NOMO-1 (cell line): ENCODE measurements around the gene PLA2G7.

Experiments
- DNase-seq, 2 experiments: peaks; one replicate each; lab custom pipeline; 2025; ENCODE audit not compliant: unreplicated experiment in 2 of 2; lab: John Stamatoyannopoulos, UW

The PLA2G7 gene

DNA sequence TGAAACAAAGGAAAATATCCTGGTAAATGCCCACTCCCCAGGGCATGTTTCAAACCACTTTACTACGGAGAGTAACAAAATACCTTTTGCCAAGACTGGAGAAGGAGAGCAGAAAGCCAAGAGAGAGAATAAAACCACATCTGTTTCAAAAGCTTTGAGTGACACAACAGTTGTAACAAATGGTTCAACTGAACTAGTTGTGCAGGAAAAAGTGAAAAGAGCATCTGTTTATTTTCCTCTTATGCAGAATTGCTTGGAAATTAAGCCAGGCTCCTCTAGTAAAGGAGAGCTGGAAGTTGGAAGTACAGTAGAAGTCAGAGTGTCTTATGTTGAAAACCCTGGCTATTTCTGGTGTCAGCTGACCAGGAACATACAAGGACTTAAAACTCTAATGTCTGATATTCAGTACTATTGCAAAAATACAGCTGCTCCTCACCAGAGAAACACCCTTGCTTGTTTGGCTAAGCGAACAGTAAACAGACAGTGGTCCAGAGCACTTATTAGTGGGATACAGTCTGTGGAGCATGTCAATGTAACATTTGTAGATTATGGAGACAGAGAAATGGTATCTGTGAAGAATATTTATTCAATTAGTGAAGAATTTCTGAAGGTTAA lies 44.9 kb downstream of the PLA2G7 start:
- DNase-seq, result no peak

DNA sequence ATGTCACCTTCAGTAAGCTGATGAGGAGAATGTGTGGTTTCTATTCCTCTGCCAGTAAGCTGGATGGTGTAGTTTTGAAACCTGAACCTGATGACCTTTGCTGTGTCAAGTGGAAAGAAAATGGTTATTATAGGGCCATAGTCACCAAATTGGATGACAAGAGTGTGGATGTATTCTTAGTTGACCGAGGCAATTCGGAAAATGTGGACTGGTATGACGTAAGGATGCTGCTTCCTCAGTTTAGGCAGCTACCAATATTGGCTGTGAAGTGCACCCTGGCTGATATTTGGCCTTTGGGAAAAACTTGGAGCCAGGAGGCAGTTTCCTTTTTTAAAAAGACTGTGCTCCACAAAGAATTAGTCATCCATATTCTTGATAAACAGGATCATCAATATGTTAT lies 45.5 kb downstream of the PLA2G7 start:
- no peak for DNase-seq

DNA sequence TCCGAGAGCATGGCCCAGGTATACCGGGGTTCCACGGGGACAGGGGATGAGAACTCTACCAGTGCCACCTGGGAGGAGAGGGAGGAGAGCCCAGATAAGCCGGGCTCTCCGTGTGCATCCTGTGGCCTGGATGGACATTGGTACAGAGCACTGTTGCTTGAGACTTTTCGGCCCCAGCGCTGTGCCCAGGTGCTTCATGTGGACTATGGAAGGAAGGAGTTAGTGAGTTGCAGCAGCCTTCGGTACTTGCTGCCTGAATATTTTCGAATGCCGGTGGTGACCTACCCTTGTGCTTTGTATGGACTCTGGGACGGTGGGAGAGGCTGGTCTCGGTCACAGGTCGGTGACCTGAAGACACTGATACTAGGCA lies 46.2 kb downstream of the PLA2G7 start:
- no peak for DNase-seq

DNA sequence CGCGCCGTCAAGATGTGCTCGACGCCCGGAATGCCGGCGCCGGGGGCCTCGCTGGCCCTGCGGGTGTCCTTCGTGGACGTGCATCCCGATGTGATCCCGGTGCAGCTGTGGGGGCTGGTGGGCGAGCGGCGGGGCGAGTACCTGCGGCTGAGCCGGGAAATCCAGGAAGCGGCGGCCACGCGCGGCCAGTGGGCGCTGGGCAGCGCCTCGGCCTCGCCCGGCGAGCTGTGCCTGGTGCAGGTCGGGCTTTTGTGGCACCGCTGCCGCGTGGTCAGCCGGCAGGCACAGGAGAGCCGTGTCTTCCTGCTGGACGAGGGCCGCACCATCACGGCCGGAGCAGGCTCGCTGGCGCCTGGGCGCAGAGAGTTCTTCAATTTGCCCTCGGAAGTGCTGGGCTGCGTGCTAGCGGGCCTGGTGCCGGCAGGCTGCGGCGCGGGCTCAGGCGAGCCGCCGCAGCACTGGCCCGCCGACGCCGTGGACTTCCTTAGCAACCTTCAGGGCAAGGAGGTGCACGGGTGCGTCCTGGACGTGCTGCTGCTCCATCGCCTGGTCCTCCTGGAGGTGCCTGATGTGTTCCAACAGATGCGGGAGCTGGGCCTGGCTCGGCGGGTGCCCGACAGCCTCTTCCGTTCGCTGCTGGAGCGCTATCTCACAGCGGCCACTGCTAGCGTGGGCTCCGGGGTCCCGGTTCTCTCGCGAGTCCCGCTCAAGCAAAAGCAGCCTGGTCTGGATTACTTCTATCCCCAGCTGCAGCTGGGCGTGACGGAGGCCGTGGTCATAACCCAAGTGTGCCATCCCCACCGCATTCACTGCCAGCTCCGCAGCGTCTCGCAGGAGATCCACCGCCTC lies 46.8 kb downstream of the PLA2G7 start:
- no peak for DNase-seq

DNA sequence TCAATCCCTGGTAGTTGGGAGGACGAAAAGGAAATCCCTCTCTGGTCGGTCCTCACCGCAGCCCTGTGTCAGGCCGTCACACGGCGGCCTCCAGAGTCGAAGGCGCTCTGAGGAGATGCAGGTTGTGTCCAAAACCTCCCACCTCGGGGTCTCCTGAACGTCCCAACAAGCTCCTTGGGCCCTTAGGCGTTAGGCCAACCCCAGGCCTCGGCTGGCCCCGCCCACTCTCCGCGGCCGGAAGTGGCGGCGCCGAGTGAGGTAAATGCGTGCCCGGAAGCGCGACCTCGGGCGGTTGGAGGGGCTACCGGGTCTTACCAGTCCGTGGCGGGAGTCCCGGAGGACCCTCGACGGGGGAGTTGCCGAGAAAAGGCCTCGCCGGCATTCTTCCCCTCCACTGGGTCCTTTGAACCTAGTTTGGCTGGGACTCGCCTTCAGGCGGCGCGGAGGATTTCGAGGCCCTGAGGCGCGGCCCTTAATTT lies 47.5 kb downstream of the PLA2G7 start, which contains the start of gene TDRD6:
Gene TDRD6 (plus strand): TSS at position 267 of the 479 bp plus-strand sequence. CDS start 244 bp downstream, outside the sequence.
- no peak for DNase-seq

DNA sequence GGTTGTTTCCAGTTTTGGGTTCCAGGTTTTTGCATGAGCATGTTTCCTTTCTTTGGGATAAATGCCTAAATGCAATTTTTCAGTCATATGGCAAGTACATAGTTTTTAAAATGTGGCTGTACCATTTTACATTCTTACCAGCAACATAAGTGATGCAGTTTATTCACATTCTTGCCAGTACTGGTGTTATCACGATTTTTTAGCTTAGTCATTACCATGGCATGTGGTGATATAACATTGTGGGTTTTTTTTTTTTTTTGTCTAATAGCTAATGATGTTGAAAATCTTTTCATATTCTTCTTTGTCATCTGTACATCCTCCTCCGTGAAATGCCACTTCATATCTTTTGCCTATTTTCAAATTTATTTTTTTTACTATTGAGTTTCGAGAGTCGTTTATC lies 50.4 kb downstream of the PLA2G7 start:
- DNase-seq, result no peak

DNA sequence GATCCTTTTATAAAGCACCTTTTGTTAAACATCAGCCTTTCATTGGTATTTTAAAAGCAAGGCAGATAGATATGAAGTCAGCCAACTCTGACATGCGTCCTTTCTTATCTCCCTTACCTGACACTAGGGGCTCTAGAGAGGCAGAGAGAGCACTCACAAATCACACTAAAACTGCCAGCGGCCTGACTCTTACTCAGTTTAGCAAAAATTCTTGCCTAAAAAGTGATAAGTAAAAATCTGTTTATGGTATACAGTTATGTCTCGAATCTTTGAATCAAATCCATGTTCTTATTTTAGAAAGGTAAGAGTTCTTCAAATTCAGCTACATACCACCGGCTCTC lies 57.9 kb downstream of the PLA2G7 start:
- DNase-seq, result peak; percentile 14 to 45

DNA sequence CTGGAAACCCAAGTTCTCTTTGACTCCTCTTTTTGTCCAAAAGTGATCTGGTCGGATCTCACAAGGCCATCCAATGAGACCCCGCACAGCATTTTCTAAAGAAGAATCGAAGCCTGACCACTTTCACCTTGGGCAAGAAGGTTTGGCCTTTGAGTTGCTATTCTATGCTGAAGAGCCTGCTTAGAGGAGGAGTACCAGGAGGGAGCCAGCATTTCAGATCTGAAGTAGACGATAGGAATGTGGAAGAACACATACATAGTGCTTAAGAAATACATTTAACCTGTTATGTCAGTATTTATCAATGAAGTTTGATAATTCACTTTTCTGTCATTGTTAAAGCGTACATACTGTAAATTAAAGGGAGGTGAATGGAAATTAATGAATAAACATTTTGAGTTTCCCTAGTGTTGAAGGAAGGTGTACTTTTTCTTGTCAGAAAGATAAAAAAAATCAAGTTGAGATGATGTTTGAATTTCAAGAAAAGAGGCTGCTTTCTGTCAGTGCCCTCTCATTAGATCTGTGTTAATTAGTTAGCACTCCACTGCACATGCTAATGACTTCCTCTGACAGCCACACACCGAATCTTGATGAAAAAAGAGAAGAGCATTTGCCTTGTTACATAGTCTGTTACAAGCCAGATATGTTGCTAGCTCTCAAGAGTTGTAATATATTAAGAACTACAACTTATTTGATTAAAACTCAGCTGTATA lies 58.4 kb downstream of the PLA2G7 start:
- DNase-seq, result peak in 1 of 2 experiments; percentile 45

DNA sequence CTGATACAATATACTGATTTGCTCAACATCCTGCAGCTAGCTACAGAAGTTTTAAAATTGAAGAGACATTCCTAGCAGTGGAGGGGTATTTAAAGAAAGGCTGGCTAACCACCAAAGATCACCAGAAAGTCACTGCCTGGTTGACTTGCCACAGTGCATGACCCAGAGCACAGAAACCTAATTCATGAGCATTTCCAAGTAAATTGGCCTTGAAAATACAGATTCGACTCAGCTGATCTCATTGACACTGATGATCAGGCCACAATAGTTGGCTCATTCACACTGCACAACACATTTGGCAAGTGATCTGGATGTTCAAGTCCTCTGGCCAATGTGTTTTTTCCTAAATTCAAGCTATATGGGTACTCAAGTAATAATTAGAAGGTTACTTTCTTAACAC lies 60.8 kb downstream of the PLA2G7 start:
- no peak for DNase-seq

DNA sequence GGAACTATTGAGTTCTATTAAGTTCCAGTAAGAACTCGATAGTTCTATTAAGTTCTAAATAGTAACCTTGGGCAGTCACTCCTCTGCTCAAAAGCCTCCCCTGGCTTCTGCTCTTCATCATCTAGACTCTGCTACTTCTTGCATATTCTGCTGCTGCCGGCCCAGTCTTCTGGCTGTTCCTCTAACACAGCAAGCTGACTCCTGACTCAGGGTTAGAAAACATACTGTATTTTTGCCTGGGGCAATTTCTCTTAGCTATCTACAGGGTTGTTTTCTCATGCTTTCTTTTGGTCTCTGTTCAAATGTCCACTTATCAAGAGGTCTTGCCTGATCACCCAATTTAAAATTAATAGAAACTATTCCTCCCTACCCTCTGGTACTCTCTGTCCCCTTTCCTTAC lies 67.8 kb downstream of the PLA2G7 start:
- DNase-seq, result no peak

DNA sequence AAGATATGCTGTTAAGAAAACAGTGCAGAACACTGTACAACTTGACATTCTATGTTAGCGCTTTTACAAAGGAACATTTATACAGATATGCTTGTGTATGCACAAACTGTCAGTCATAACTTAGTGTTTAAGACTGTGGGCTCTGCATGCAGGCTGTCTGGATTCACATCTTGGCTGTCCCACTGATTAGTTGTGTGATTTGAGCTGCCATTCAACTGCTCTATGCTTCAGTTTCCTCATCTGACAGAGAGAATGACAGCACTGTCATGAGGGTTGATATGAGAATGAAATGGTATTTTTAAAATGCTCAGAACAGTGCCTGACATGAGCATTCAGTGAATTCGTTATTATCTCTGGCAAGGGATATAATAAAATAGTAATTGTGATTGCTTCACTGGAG lies 73.7 kb downstream of the PLA2G7 start:
- no peak for DNase-seq

DNA sequence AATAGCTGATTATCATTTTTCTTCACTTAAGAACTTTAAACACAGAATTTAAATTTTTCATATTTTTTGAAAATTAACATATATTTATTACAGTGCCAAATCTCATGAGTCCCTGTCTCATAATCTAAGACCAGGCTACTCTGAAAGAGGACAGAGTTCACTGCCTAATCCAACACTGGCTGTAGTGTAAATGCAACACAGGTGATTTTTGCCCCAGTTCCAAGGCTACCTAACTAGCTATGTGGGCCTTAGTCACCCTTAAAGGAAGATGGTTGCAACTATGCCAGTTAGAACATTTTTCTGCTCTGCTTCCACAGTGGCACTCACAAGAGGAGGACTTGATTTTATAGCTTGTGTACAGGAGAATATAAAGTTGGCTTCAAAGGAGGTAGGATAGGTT lies 77.5 kb downstream of the PLA2G7 start:
- no peak for DNase-seq

DNA sequence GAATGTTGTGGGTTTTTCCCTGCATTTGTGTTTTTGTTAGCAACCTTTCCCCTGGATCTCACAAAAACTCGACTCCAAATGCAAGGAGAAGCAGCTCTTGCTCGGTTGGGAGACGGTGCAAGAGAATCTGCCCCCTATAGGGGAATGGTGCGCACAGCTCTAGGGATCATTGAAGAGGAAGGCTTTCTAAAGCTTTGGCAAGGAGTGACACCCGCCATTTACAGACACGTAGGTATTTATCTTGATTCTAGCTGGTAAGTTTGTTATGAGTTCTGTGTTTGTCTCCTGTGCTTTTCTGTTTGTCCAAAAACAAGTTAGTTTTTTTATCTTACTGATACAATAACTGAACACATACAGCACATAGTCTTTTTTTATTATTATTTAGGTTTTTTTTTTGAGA lies 79.4 kb downstream of the PLA2G7 start:
- no peak for DNase-seq
